HCT116 (cell line): ENCODE measurements around the gene GLS2. TPM values are rescaled to one million over a fixed set of nuclear protein-coding genes. Genes with fewer than 3 reads are reported as not detected.

ENCODE experiments used
- ATAC-seq: fragments of 200-7000 bp; cut with Tn5 transposase; 2 replicates; pipeline ENCODE4 v1.9.1; 2020; ENCODE audit warnings: mild to moderate bottlenecking, moderate library complexity
- BruUV-seq: library from RNA; stranded (reverse); fragments of 400-500 nt; replicated peaks from 2 replicates; lab custom pipeline; 2021; lab: Mats Ljungman, UMichigan
- CTCF ChIA-PET: fragments of 300-600 bp; sonication (Branson Sonifier 250); formaldehyde crosslinking; loops from one replicate; lab custom pipeline; 2021; ENCODE audit warnings: antibody characterized with exemption; lab: Charles Lee
- POLR2A ChIA-PET: fragments of 300-600, 350-600 bp; sonication (Branson Sonifier 250); formaldehyde crosslinking; loops from one replicate; lab custom pipeline; 2021; ENCODE audit warnings: antibody characterized with exemption; lab: Charles Lee
- RAD21 ChIA-PET, 2 experiments: fragments of 300-600 bp; sonication (Branson Sonifier 250); formaldehyde crosslinking; loops; one replicate each; lab custom pipeline; 2023; ENCODE audit warnings: low total read pairs in 2 of 2; ENCODE audit not compliant: uncharacterized antibody in 2 of 2, unreplicated experiment in 2 of 2, low non-redundant PET in 1 of 2; lab: Charles Lee
- DNase-seq: peaks from one replicate; pipeline ENCODE4 v3.0.0-alpha.2; 2010; ENCODE audit warnings: low read depth, low spot score
- H2AFZ ChIP-seq: fragments of 200-600 bp; shearing (Covaris generic), sonication (generic); 2 replicates; pipeline ENCODE4 v1.6.1; 2017; ENCODE audit warnings: low read depth, mixed run types, mixed read lengths, antibody characterized with exemption, low read length; ENCODE audit not compliant: poor library complexity, severe bottlenecking
- H3K27ac ChIP-seq: 2 replicates; pipeline ENCODE4 v1.5.1; 2012; ENCODE audit warnings: low read depth, low read length
- H3K27me3 ChIP-seq: fragments of 200-600 bp; sonication (generic); 2 replicates; pipeline ENCODE4 v1.6.1; 2016; ENCODE audit warnings: mixed run types, low read length, mixed read lengths; ENCODE audit not compliant: insufficient read depth
- H3K36me3 ChIP-seq, 2 experiments: fragments of 200-500 bp in 1 of 2; fragments of 200-600 bp in 1 of 2; sonication (Bioruptor generic) in 1 of 2; sonication (generic) in 1 of 2; 2 replicates each; pipeline versions ENCODE4 v1.5.1 to v1.6.1; 2014 to 2016; ENCODE audit warnings: low read length in 2 of 2, inconsistent platforms in 1 of 2, mixed read lengths in 1 of 2, mixed run types in 1 of 2; ENCODE audit not compliant: insufficient read depth in 2 of 2, control insufficient read depth in 1 of 2
- H3K4me1 ChIP-seq, 2 experiments: fragments of 200-600 bp in 1 of 2; sonication (generic) in 1 of 2; 2 replicates each; pipeline versions ENCODE4 v1.5.1 to v1.6.1; 2012 to 2017; ENCODE audit warnings: low read length in 2 of 2, inconsistent platforms in 1 of 2, mild to moderate bottlenecking in 1 of 2, mixed read lengths in 1 of 2, mixed run types in 1 of 2, moderate library complexity in 1 of 2; ENCODE audit not compliant: insufficient read depth in 2 of 2, control insufficient read depth in 1 of 2
- H3K4me2 ChIP-seq: fragments of 200-600 bp; sonication (generic); 2 replicates; pipeline ENCODE4 v1.6.1; 2017; ENCODE audit warnings: mixed run types, low read length, mixed read lengths
- H3K4me3 ChIP-seq, 2 experiments: fragments of 200-600 bp in 1 of 2; sonication (generic) in 1 of 2; replicated peaks in 1 of 2; 2 replicates each; pipeline ENCODE4 v1.5.1; 2011 to 2016; ENCODE audit warnings: low read length in 2 of 2, control low read depth in 1 of 2, low read depth in 1 of 2, mild to moderate bottlenecking in 1 of 2, mixed read lengths in 1 of 2, mixed run types in 1 of 2
- H3K79me2 ChIP-seq: fragments of 200-600 bp; sonication (generic); 2 replicates; pipeline ENCODE4 v1.6.1; 2017; ENCODE audit warnings: mild to moderate bottlenecking, mixed run types, low read length, moderate library complexity, mixed read lengths; ENCODE audit not compliant: insufficient read depth
- H3K9ac ChIP-seq: fragments of 200-600 bp; sonication (generic); 2 replicates; pipeline ENCODE4 v1.6.1; 2016; ENCODE audit warnings: low read length, mixed read lengths
- H3K9me2 ChIP-seq: fragments of 200-600 bp; sonication (generic), shearing (Covaris generic); 2 replicates; pipeline ENCODE4 v1.6.1; 2017; ENCODE audit warnings: mixed run types, mild to moderate bottlenecking, moderate library complexity; ENCODE audit not compliant: insufficient read depth
- H3K9me3 ChIP-seq, 2 experiments: fragments of 200-500 bp in 1 of 2; fragments of 200-600 bp in 1 of 2; sonication (Bioruptor generic) in 1 of 2; sonication (generic) in 1 of 2; 2 replicates each; pipeline ENCODE4 v1.6.1; 2014 to 2017; ENCODE audit warnings: low read length in 2 of 2, mixed read lengths in 2 of 2, inconsistent platforms in 1 of 2, low read depth in 1 of 2, mild to moderate bottlenecking in 1 of 2, mixed run types in 1 of 2, moderate library complexity in 1 of 2; ENCODE audit not compliant: control insufficient read depth in 1 of 2, insufficient read depth in 1 of 2
- H4K20me1 ChIP-seq: fragments of 200-600 bp; sonication (generic), shearing (Covaris generic); 2 replicates; pipeline ENCODE4 v1.6.1; 2017; ENCODE audit warnings: mixed run types, mild to moderate bottlenecking, moderate library complexity; ENCODE audit not compliant: insufficient read depth
- ELF1 ChIP-seq: IDR thresholded peaks from 2 replicates; pipeline ENCODE4 v1.6.1; 2012; ENCODE audit warnings: low read depth, borderline replicate concordance
- FOSL1 ChIP-seq: IDR thresholded peaks from 2 replicates; pipeline ENCODE4 v1.6.1; 2012; ENCODE audit warnings: low read depth
- MAX ChIP-seq: IDR thresholded peaks from 2 replicates; pipeline ENCODE4 v1.6.1; 2012
- RAD21 ChIP-seq: IDR thresholded peaks from 2 replicates; pipeline ENCODE4 v1.6.1; 2012; ENCODE audit warnings: low read depth, mild to moderate bottlenecking
- YY1 ChIP-seq: IDR thresholded peaks from 2 replicates; pipeline ENCODE4 v1.6.1; 2011; ENCODE audit warnings: low read length, low read depth, moderate library complexity, mild to moderate bottlenecking; ENCODE audit not compliant: insufficient replicate concordance; ENCODE audit errors: extremely low read depth
- ZNF274 ChIP-seq: fragments of 200-500 bp; sonication (Bioruptor generic); IDR thresholded peaks from 2 replicates; pipeline ENCODE4 v1.6.1; 2014; ENCODE audit warnings: mild to moderate bottlenecking, low read depth, low read length, inconsistent platforms
- intact Hi-C: fragments of 100-400 bp; cut with micrococcal nuclease; formaldehyde crosslinking; loops from 2 replicates; pipeline ENCODE4 v1.10.0; 2022
- total RNA-seq: library from RNA; stranded (reverse); gene quantifications from one replicate; pipeline ENCODE4 v1.2.1, GENCODE V29; 2021; ENCODE audit not compliant: unreplicated experiment

The GLS2 gene
- total RNA-seq, 1 experiment from 2014 or later: not detected

DNA sequence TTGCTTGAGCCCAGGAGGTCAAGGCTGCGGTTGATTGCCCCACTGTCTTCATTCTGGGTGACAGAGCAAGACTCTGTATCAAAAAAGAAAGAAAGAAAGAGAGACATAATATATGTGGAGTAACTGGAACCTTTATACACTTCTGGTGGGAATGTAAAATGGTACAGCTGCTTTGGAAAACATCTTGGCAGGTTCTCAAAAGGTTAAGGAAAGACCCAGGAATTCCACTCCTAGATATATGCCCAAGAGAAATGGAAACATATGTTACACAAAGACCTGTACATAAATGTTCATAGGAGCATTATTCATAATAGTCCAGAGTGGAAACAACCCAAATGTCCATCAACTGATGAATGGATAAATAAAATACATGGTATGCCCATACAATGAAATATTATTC, 40.9 kb upstream of the GLS2 start:
- CTCF ChIA-PET: no interaction called here
- H3K4me3 ChIP-seq: no peak overlapping the region
- H3K9ac ChIP-seq: no peak overlapping the region
- no peaks in the 10 kb centered on the region for H3K36me3 ChIP-seq
- H3K9me3 ChIP-seq: no peaks in the 10 kb centered on the region
- H3K4me1 ChIP-seq: peaks cover 32 to 45% of the 10 kb centered on the region in 2 experiments
- no TSS peak for BruUV-seq
- POLR2A ChIA-PET: no interaction called here
- H3K79me2 ChIP-seq: peaks cover 96% of the 10 kb centered on the region
- no peak for DNase-seq
- intact Hi-C loops: no loop called here
- H2AFZ ChIP-seq: no peak overlapping the region
- RAD21 ChIA-PET: no interaction called here
- TF ChIP-seq RAD21 (no peak), ZNF274 (no peak), ELF1 (no peak), YY1 (no peak)
- no peaks in the 10 kb centered on the region for H3K27me3 ChIP-seq
- no peak overlapping the region for H3K4me2 ChIP-seq
- ATAC-seq: no peak
- H3K9me2 ChIP-seq: no peaks in the 10 kb centered on the region
- no peaks in the 10 kb centered on the region for H4K20me1 ChIP-seq
- H3K27ac ChIP-seq: no peak overlapping the region

GRCh38 chr12:56522411-56523193, 34.6 kb upstream of the GLS2 start:
- Histone ChIP-seq H3K4me3 (peak overlapping the region; percentile 59 to 82), H3K27ac (peak overlapping the region; percentile 76), H3K79me2 (peaks cover 56% of the 10 kb centered on the region), H3K4me1 (peaks cover 64 to 89% of the 10 kb centered on the region in 2 experiments), H3K9ac (peak overlapping the region; percentile 68), H3K4me2 (peak overlapping the region; percentile 87), H3K9me3 (no peaks in the 10 kb centered on the region), H3K9me2 (no peaks in the 10 kb centered on the region), H2AFZ (no peak overlapping the region), H3K36me3 (no peaks in the 10 kb centered on the region), H3K27me3 (no peaks in the 10 kb centered on the region), H4K20me1 (no peaks in the 10 kb centered on the region)
- ChIA-PET POLR2A (interaction anchor here (1.5 to 1.6 kb wide), 2 partner anchors 13 to 114 kb away, joined by 3 to 9 read pairs; no protein-coding TSS in a partner anchor), CTCF (interaction anchor here (1.1 kb wide), 1 partner anchor 51 kb away, joined by 4 read pairs; no protein-coding TSS in a partner anchor), RAD21 (interaction anchor here in 1 of 2 experiments (1.5 kb wide), 1 partner anchor 114 kb away, joined by 3 read pairs; no protein-coding TSS in a partner anchor)
- TSS peak; percentile 74 for BruUV-seq
- DNase-seq (no peak), ATAC-seq (0 out of 2 replicates have a peak, but pooled peaks have one; percentile 13)
- TF ChIP-seq FOSL1: no peak
- TF ChIP-seq MAX: 0 out of 2 replicates have a peak, but pooled peaks have one; percentile 26
- intact Hi-C loops: no loop called here
